ENCODE data around the gene CD82.

DNA sequence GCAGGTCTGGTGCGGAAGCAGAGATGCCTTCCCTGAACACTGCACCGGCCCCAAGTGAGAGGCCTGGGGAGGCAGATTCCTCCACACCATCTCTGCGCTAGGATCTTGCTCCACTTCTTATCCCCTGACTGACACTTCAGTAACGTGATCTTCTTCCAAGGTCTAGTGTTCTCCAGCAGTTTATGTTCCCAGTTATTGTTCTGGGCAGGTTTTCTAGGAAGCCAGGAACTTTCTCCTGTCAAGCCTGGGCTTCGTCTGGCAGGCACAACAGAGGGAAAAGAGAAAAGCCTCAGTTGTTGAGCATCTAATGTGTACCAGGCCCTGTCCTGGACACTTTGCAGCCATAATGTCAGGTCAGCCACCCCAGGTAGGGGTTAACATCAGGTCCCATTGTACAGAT lies 10.5 kb downstream of the CD82 start:
- TF ChIP-seq, protein P1, sequence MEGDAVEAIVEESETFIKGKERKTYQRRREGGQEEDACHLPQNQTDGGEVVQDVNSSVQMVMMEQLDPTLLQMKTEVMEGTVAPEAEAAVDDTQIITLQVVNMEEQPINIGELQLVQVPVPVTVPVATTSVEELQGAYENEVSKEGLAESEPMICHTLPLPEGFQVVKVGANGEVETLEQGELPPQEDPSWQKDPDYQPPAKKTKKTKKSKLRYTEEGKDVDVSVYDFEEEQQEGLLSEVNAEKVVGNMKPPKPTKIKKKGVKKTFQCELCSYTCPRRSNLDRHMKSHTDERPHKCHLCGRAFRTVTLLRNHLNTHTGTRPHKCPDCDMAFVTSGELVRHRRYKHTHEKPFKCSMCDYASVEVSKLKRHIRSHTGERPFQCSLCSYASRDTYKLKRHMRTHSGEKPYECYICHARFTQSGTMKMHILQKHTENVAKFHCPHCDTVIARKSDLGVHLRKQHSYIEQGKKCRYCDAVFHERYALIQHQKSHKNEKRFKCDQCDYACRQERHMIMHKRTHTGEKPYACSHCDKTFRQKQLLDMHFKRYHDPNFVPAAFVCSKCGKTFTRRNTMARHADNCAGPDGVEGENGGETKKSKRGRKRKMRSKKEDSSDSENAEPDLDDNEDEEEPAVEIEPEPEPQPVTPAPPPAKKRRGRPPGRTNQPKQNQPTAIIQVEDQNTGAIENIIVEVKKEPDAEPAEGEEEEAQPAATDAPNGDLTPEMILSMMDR (IDR thresholded peaks at IDR 0.05; ENCODE audit: insufficient read depth, low read length, poor library complexity, severe bottlenecking), result no peak
- TF ChIP-seq EZH2phosphoT487 (conservative IDR thresholded peaks at IDR 0.05; ENCODE audit: low read length), result no peak

All from SU-DHL-6 (cell line).